ENCODE data around the gene GAGE1.
A peak's percentile ranks its signal among the peaks of the same experiment; 100 is the strongest.
"Not testable (repeated sequence)": the region's sequence is repeated elsewhere in the genome, so short reads cannot be mapped to it uniquely, and the experiment has no call there.

The GAGE1 gene, protein sequence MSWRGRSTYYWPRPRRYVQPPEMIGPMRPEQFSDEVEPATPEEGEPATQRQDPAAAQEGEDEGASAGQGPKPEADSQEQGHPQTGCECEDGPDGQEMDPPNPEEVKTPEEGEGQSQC

DNA sequence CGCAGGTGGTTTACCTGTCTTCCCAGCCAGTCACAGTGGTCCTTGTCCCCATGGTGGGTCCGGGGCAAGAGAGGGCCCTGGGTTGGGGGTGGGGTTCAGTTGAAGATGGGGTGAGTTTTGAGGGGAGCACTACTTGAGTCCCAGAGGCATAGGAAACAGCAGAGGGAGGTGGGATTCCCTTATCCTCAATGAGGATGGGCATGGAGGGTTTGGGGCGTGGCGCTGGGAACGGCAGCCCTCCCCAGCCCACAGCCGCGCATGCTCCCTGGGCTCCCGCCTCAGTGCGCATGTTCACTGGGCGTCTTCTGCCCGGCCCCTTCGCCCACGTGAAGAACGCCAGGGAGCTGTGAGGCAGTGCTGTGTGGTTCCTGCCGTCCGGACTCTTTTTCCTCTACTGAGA, at the start of gene GAGE1:
GAGE1 (plus strand) TSS at position 301 of the 400 bp plus-strand sequence. CDS start 1,155 bp downstream, outside the sequence.
- DNase-seq (ENCODE audit: low read depth in 2 of 2), result not testable (repeated sequence)

DNA sequence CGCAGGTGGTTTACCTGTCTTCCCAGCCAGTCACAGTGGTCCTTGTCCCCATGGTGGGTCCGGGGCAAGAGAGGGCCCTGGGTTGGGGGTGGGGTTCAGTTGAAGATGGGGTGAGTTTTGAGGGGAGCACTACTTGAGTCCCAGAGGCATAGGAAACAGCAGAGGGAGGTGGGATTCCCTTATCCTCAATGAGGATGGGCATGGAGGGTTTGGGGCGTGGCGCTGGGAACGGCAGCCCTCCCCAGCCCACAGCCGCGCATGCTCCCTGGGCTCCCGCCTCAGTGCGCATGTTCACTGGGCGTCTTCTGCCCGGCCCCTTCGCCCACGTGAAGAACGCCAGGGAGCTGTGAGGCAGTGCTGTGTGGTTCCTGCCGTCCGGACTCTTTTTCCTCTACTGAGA, 47.8 kb upstream of the GAGE1 start, which contains the start of gene GAGE12E:
GAGE12E (plus strand) TSS at position 301 of the 400 bp plus-strand sequence. CDS start 1,155 bp downstream, outside the sequence.
- not testable (repeated sequence) for DNase-seq (ENCODE audit: low read depth in 2 of 2)

DNA sequence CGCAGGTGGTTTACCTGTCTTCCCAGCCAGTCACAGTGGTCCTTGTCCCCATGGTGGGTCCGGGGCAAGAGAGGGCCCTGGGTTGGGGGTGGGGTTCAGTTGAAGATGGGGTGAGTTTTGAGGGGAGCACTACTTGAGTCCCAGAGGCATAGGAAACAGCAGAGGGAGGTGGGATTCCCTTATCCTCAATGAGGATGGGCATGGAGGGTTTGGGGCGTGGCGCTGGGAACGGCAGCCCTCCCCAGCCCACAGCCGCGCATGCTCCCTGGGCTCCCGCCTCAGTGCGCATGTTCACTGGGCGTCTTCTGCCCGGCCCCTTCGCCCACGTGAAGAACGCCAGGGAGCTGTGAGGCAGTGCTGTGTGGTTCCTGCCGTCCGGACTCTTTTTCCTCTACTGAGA, 38.3 kb upstream of the GAGE1 start, which contains the start of gene GAGE12F:
GAGE12F (plus strand) TSS at position 301 of the 400 bp plus-strand sequence. CDS start 1,155 bp downstream, outside the sequence.
- DNase-seq (ENCODE audit: low read depth in 2 of 2), result not testable (repeated sequence)

DNA sequence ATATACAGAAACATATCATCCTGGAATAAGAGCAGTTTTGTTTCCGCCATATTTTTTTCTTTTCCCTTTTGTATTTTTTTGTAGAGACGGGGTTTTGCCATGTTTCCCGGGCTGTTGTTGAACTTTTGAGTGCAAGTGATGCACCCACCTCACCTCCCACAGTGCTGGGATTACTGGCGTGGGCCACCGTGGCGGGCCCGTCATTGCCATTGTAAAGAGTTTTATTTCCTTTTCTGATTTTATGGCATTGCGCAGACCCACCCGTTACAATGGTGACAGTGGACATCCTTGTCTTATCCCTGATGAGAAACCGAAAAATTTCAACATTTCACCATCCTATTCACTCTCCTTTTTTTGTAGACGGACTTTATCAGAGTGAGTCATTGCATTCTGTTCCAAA, 30.1 kb upstream of the GAGE1 start:
- not testable (repeated sequence) for DNase-seq (ENCODE audit: low read depth in 2 of 2)

DNA sequence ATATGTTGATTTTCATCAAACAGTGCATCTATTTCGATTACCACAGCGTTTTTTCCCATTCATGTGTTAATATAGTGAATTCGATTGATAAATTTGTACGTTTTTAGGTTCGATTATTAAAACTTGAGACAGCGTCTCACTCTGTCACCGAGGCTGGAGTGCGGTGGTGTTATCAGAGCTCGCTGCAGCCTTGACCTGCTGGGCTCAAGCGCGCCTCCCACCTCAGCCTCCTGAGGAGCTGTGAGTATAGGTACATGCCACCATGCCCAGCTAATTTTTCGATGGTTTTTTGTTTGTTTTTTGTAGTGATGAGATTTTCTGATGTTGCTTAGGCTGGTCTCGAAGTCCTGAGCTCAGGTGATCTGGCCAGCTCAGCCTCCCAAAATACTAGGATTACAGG, 29.7 kb upstream of the GAGE1 start:
- DNase-seq (ENCODE audit: low read depth in 2 of 2), result not testable (repeated sequence)

DNA sequence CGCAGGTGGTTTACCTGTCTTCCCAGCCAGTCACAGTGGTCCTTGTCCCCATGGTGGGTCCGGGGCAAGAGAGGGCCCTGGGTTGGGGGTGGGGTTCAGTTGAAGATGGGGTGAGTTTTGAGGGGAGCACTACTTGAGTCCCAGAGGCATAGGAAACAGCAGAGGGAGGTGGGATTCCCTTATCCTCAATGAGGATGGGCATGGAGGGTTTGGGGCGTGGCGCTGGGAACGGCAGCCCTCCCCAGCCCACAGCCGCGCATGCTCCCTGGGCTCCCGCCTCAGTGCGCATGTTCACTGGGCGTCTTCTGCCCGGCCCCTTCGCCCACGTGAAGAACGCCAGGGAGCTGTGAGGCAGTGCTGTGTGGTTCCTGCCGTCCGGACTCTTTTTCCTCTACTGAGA, 28.7 kb upstream of the GAGE1 start, which contains the start of gene GAGE12G:
GAGE12G (plus strand) TSS at position 301 of the 400 bp plus-strand sequence. CDS start 1,155 bp downstream, outside the sequence.
- not testable (repeated sequence) for DNase-seq (ENCODE audit: low read depth in 2 of 2)

DNA sequence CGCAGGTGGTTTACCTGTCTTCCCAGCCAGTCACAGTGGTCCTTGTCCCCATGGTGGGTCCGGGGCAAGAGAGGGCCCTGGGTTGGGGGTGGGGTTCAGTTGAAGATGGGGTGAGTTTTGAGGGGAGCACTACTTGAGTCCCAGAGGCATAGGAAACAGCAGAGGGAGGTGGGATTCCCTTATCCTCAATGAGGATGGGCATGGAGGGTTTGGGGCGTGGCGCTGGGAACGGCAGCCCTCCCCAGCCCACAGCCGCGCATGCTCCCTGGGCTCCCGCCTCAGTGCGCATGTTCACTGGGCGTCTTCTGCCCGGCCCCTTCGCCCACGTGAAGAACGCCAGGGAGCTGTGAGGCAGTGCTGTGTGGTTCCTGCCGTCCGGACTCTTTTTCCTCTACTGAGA, 19.2 kb upstream of the GAGE1 start, which contains the start of gene GAGE12H:
GAGE12H (plus strand) TSS at position 301 of the 400 bp plus-strand sequence. CDS start 1,155 bp downstream, outside the sequence.
- not testable (repeated sequence) for DNase-seq (ENCODE audit: low read depth in 2 of 2)

DNA sequence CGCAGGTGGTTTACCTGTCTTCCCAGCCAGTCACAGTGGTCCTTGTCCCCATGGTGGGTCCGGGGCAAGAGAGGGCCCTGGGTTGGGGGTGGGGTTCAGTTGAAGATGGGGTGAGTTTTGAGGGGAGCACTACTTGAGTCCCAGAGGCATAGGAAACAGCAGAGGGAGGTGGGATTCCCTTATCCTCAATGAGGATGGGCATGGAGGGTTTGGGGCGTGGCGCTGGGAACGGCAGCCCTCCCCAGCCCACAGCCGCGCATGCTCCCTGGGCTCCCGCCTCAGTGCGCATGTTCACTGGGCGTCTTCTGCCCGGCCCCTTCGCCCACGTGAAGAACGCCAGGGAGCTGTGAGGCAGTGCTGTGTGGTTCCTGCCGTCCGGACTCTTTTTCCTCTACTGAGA, 9.6 kb upstream of the GAGE1 start, which contains the start of gene GAGE2A:
GAGE2A (plus strand) TSS at position 301 of the 400 bp plus-strand sequence. CDS start 1,155 bp downstream, outside the sequence.
- not testable (repeated sequence) for DNase-seq (ENCODE audit: low read depth in 2 of 2)

DNA sequence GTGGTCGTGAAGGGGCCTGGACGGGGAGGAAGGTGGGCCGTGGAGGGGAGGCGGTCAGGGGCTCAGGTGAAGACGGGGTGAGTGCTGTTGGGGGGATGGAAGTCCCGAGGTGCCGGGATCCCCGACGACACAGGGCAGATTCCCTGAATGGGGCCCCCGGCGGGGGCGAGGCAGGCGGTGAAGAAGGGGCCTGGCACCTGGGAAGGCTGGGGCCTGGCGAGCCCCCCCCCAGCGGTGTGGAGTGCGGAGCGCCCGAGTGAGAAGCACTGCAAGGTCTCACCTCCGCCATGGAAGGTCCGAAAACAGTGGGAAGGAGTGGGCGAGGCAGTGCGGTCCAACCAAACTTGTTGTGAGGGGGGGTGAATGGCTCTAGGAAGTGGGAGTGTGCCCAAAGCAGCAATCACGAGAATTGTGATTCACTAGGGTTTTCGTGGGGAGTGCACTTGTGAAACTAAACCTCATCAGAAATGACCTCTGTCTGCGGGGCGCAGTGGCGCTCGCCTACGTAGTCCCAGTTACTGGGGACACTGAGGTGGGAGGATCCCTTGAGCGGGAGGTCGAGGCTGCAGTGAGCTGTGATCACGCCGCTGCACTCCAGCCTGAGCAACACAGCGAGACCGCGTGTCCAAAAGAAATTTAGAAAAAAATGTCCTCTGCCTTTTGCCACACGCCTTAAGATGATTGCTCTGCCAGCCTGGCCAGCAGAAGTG, 8.9 kb upstream of the GAGE1 start:
- DNase-seq (ENCODE audit: low read depth in 2 of 2), result not testable (repeated sequence)

DNA sequence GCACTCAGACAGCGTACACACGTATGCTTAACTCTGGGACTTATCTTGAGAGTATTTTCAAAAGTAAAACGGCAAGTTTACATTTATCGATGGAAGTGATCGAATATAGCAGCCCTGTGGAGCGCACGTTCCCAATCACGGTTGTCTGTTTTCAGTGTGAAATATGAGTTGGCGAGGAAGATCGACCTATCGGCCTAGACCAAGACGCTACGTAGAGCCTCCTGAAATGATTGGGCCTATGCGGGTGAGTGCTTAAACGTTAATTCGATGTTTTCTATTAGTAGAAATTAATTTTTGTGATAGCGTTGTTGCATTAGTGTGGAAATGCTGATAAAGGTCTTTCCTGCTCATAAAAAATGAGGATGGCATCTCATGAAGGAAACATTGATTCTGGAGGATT, 8.3 kb upstream of the GAGE1 start:
- DNase-seq (ENCODE audit: low read depth in 2 of 2), result not testable (repeated sequence)

DNA sequence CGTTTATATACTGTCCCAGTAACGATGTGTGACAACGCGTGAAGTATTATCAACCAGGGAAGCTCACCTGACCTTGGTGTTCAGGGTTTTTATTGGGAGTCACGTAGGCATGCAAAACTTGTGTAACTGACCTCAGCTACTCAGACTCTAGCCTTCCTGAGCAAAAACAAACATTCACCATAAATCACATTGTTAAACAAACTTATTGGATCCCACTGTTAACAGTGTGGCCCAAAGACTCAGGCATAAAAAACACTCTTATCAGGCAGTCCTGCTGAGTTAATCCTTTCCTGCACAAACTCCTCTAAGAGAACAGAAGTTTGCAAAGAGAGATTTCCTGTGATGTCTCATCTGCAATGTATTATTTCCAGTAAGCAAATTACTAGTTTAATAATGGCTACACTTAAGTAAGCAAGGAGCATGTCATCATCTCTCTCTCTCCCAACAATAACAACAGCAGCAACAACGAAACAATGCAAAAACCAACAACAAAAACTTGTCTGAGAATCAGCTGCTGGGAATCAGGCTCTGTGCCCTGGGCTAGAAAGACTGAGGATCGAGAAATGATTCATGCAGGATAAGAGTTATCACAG, 12.0 kb downstream of the GAGE1 start:
- DNase-seq (ENCODE audit: low read depth in 2 of 2), result no peak

DNA sequence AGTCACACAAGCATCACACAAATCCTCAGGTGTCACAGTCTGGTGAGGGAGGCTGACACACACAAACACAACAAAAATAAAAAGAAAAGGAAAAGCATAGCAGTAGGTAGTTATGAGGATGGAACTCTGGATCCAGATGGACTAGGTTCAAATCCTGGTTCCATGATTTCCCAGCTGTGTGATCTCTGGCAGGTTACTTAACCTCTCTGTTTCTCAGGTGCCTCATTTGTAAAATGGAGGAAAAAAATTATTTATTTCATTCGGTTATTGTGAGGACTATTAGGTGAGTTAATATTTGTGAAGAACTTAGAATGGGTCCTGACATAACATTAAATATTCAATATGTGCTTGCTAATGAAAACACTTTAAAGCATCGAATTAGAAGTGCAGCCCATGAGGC, 19.8 kb downstream of the GAGE1 start:
- DNase-seq (ENCODE audit: low read depth in 2 of 2), result no peak

DNA sequence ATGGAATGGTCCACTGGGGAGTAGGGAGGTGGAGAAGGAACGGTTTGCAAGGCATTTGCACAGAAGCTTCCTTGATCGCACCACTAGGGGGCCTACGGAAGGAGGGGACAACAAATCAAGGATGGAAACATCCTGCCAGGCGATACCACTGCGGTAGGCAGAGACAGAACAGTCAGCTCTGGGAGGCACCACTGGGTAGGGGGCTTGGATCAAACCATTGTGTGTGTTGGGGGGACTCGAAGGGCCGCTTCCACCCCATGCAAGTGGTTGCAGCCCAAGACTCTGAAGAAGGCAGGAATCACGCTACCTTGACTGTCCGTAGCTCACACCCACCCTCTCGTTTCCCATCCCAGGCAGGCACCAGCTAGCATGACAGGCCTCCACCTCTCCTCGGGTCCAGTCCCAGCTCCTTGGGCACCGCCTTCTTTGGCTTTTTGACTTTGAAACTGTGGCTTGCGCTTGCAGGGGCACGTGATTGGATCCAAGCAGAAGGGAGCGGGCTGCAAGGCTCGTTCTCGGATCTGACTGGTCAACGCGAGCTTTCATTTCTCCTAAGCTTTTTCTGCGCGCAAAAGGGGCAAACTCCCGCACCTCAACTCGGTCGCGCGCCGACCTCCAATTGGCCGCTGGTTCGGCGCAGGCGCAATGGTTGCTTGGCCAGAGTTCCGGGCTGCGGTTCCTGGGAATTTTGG, 28.4 kb downstream of the GAGE1 start:
- peak in 1 of 2 donors; percentile 10 for DNase-seq (ENCODE audit: low read depth in 2 of 2)

DNA sequence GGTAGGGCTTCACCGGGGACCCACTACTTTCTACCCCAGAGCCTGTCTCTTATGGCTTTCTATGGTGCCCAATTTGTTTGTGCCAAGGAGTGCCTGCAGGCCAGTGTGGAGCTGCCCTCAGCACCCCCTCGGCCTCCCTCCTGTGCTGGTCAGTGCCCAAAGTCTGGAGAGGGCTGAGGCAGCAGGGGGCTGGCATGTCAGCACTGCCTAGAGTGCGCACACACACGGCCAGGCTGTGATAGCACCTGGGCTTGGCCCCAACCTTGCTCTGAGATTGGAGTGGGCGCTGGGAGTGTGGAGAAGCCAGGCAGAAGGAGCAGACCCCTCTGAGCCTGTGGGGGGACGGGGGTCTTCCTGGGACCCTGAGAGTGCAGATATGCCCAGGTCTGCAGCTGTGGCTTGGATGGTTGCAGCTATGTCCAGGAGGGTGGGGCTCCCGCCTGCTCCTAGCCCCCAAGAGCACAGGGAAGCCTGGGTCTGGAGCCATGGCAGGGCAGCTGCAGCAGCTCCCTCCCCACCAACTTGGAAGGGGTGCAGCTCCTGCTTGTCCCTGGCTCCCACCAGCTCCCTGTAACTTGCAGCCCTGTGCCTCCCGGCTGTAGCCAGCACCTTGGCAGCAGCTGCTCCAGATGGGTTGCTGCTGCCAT, 46.3 kb downstream of the GAGE1 start:
- no peak for DNase-seq (ENCODE audit: low read depth in 2 of 2)

DNA sequence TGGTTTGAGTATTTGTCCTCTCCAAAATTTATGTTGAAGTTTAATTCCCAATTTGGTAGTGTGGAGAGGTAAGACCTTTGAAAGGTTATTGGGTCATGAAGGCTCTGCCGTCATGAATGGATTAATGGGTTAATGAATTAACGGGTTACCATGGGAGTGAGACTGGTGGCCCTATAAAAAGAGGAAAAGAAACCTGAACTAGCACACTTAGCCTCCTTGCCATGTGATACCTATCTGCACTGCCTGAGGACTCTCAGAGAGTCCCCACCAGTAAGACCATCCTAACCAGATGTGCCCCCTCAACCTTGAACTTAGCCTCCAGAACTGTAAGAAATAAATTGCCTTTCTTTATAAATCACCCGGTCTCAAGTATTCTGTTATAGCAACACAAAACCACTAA, 57.7 kb downstream of the GAGE1 start:
- no peak for DNase-seq (ENCODE audit: low read depth in 2 of 2)

Data from stimulated activated CD4-positive, alpha-beta T cell treated with anti-CD3 and anti-CD28 coated beads, Interleukin-4, amount 100 ng/mL, for 48 hours (primary cell).